GM12878 (cell line): ENCODE results near the gene PLPP1. TPM values are rescaled to one million over a fixed set of nuclear protein-coding genes. Genes with fewer than 3 reads are reported as not detected.

ENCODE experiments used
- ATAC-seq: fragments of 200-7000 bp; cut with Tn5 transposase; 3 replicates; pipeline ENCODE4 v1.9.1; 2020; ENCODE audit warnings: mild to moderate bottlenecking, moderate library complexity
- BruUV-seq: library from RNA; stranded (reverse); fragments of 400-500 nt; replicated peaks from 2 replicates; lab custom pipeline; 2021; lab: Mats Ljungman, UMichigan
- CTCF ChIA-PET: fragments of 300-600 bp; sonication (Branson Sonifier 250); formaldehyde crosslinking; extraction: SDS; loops from one replicate; lab custom pipeline; 2021; ENCODE audit warnings: inconsistent platforms; lab: Yijun Ruan, JAX
- POLR2A ChIA-PET: fragments of 350-600 bp; formaldehyde crosslinking; extraction: SDS; loops from one replicate; lab custom pipeline; 2021; ENCODE audit warnings: inconsistent platforms; lab: Charles Lee
- RAD21 ChIA-PET: fragments of 300-600 bp; sonication (Branson Sonifier 250); formaldehyde crosslinking; loops from one replicate; lab custom pipeline; 2023; ENCODE audit warnings: antibody characterized with exemption; ENCODE audit not compliant: unreplicated experiment; lab: Charles Lee
- SMC1A ChIA-PET: fragments of 300-600 bp; sonication (Branson Sonifier 250); formaldehyde crosslinking; loops from one replicate; lab custom pipeline; 2023; ENCODE audit not compliant: unreplicated experiment, uncharacterized antibody; lab: Charles Lee
- DNase-seq: peaks from one replicate; pipeline ENCODE4 v3.0.0-alpha.2; 2011; ENCODE audit warnings: low read depth, low spot score
- FAIRE-seq: peaks from 3 replicates; lab custom pipeline; 2011; peaks lifted over from hg19 to GRCh38; lab: Jason Lieb, UNC
- H2AFZ ChIP-seq: 2 replicates; pipeline ENCODE4 v1.6.0; 2011; ENCODE audit warnings: low read depth, low read length, control low read depth; ENCODE audit not compliant: control insufficient read depth
- H3K27ac ChIP-seq: 2 replicates; pipeline ENCODE4 v1.5.1; 2011; ENCODE audit warnings: control low read depth; ENCODE audit not compliant: control insufficient read depth, insufficient read depth
- H3K27me3 ChIP-seq, 2 experiments: replicated peaks in 1 of 2; 2 replicates each; pipeline versions ENCODE4 v1.6.0 to v1.6.1; 2011; ENCODE audit warnings: low read length in 1 of 2; ENCODE audit not compliant: control insufficient read depth in 2 of 2, insufficient read depth in 2 of 2
- H3K36me3 ChIP-seq, 2 experiments: 2 replicates each; pipeline ENCODE4 v1.5.1; 2011; ENCODE audit warnings: low read length in 1 of 2; ENCODE audit not compliant: control insufficient read depth in 2 of 2, insufficient read depth in 2 of 2
- H3K4me1 ChIP-seq: 2 replicates; pipeline ENCODE4 v1.6.1; 2011; ENCODE audit warnings: mild to moderate bottlenecking, low read length, moderate library complexity, mixed read lengths; ENCODE audit not compliant: control insufficient read depth, insufficient read depth
- H3K4me2 ChIP-seq: 2 replicates; pipeline ENCODE4 v1.6.0; 2011; ENCODE audit warnings: control low read depth; ENCODE audit not compliant: control insufficient read depth, insufficient read depth
- H3K4me3 ChIP-seq: fragments of 200-600 bp; sonication (generic); 2 replicates; pipeline ENCODE4 v1.5.1; 2016
- H3K79me2 ChIP-seq: 2 replicates; pipeline ENCODE4 v1.6.0; 2011; ENCODE audit warnings: low read length; ENCODE audit not compliant: control insufficient read depth, insufficient read depth
- H3K9ac ChIP-seq: 2 replicates; pipeline ENCODE4 v1.8.0; 2011; ENCODE audit warnings: low read length, control low read depth, mixed read lengths; ENCODE audit not compliant: control insufficient read depth, insufficient read depth
- H3K9me3 ChIP-seq: replicated peaks from 3 replicates; pipeline ENCODE4 v1.5.1; 2011; ENCODE audit warnings: mild to moderate bottlenecking, low read length; ENCODE audit not compliant: control insufficient read depth, insufficient read depth
- H4K20me1 ChIP-seq: 2 replicates; pipeline ENCODE4 v1.6.0; 2011; ENCODE audit not compliant: control insufficient read depth, insufficient read depth
- CHD4 ChIP-seq: fragments of 200-600 bp; sonication (generic); IDR thresholded peaks from 2 replicates; pipeline ENCODE4 v1.6.1; 2016; ENCODE audit warnings: mild to moderate bottlenecking
- E2F4 ChIP-seq: IDR thresholded peaks from 2 replicates; pipeline ENCODE4 v1.6.1; 2012; ENCODE audit warnings: low read depth, low read length, improper control_type of control experiment
- EED ChIP-seq: sonication (generic); IDR thresholded peaks from 2 replicates; pipeline ENCODE4 v1.6.1; 2016; ENCODE audit warnings: antibody characterized with exemption, low read depth
- EP300 ChIP-seq, 2 experiments: fragments of 150-350 bp in 1 of 2; IDR thresholded peaks; 2 replicates each; pipeline ENCODE4 v1.6.1; 2011 to 2012; ENCODE audit warnings: low read depth in 2 of 2, low read length in 2 of 2, borderline replicate concordance in 1 of 2, improper control_type of control experiment in 1 of 2, inconsistent platforms in 1 of 2; ENCODE audit not compliant: control insufficient read depth in 1 of 2
- SKIL ChIP-seq: fragments of 450-650 bp; IDR thresholded peaks from 2 replicates; pipeline ENCODE4 v1.6.1; 2017; ENCODE audit warnings: mild to moderate bottlenecking, low read depth, inconsistent platforms; ENCODE audit not compliant: poor library complexity, severe bottlenecking
- WGBS: methylation state at CpG from one replicate; pipeline ENCODE4 v1.1.6; 2016; ENCODE audit warnings: low lambda C conversion rate; ENCODE audit not compliant: insufficient replicate concordance, insufficient coverage; ENCODE audit errors: missing lambda C conversion rate; 5-methylcytosine and 5-hydroxymethylcytosine counted together
- in situ Hi-C: fragments of 300-500 bp; cut with MboI; formaldehyde crosslinking; loops from 9 replicates; pipeline ENCODE4 v1.14.3; 2018; ENCODE audit warnings: mixed read lengths
- intact Hi-C: fragments of 100-400 bp; cut with micrococcal nuclease; formaldehyde crosslinking; loops from one replicate; pipeline ENCODE4 v1.14.2; 2022; ENCODE audit not compliant: unreplicated experiment
- polyA plus RNA-seq, 11 experiments: library from polyadenylated mRNA; depleted of rRNA in 4 of 11; unstranded in 6 of 11; stranded (reverse) in 5 of 11; fragments of >200 nt; fragmentation: Nextera tagmentation in 4 of 11; fragmentation: Illumina TruSeq in 1 of 11; extraction: Ambion mirVana in 4 of 11; extraction: Trizol in 1 of 11; gene quantifications; 1 replicate in 1 of 11; 2 replicates in 10 of 11; pipeline versions ENCODE4 v1.2.1 to v1.2.3, GENCODE V29; 2011 to 2016; ENCODE audit warnings: inconsistent platforms in 2 of 11, missing spikeins in 2 of 11, low read depth in 1 of 11
- total RNA-seq, 4 experiments: library from RNA; depleted of rRNA in 3 of 4; stranded (reverse); fragments of >200 nt in 3 of 4; fragmentation: Illumina TruSeq in 1 of 4; extraction: Trizol in 1 of 4; gene quantifications; 2 replicates each; pipeline versions ENCODE4 v1.2.1 to v1.2.3, GENCODE V29; 2013 to 2021

PLPP1 gene
- total and polyA plus RNA-seq, 10 of the 15 experiments (the other 5 are each of a cell fraction or from before 2014, with no cell fraction given): 3.0 to 11.3 (median 8.1) TPM

- no peaks in the 10 kb centered on the region for H4K20me1 ChIP-seq
- no peaks in the 10 kb centered on the region for H3K36me3 ChIP-seq
- intact Hi-C loops: no loop called here
- no peaks in the 10 kb centered on the region; the same call in 1 of the 2 replicates for H3K4me1 ChIP-seq
- DNase-seq (no peak), FAIRE-seq (no peak), ATAC-seq (no peak)
- H3K79me2 ChIP-seq: no peaks in the 10 kb centered on the region
- TF ChIP-seq EED (no peak), SKIL (no peak), CHD4 (no peak), EP300 (IDR thresholded peaks at IDR 0.05; ENCODE audit: borderline replicate concordance in 1 of 2, control insufficient read depth in 1 of 2, low read depth in 2 of 2, low read length in 2 of 2) (no peak), E2F4 (no peak)
- BruUV-seq: no TSS peak
- no peak overlapping the region for H3K4me2 ChIP-seq
- in situ Hi-C loops: no loop called here
- no peak overlapping the region for H2AFZ ChIP-seq
- ChIA-PET RAD21 (no interaction called here), POLR2A (no interaction called here), CTCF (interaction anchor here (0.7 kb wide), 1 partner anchor 17 kb away, joined by 3 read pairs; no protein-coding TSS in a partner anchor), SMC1A (no interaction called here)
- H3K9me3 ChIP-seq: no peaks in the 10 kb centered on the region
- H3K27ac ChIP-seq: no peak overlapping the region
- WGBS: 81% methylated on average over 6 of the region's 6 CpGs
- no peaks in the 10 kb centered on the region for H3K27me3 ChIP-seq
- H3K9ac ChIP-seq: no peak overlapping the region
- H3K4me3 ChIP-seq: no peak overlapping the region
Measured at GRCh38 chr5:55580042-55580441, 45.3 kb upstream of the PLPP1 start.
